UCSD-AML1 (cell line): Measurements from ENCODE around the gene GPSM3.
"Not testable (repeated sequence)": the region's sequence is repeated elsewhere in the genome, so short reads cannot be mapped to it uniquely, and the experiment has no call there.

Experiments used
- DNase-seq: peaks from one replicate; lab custom pipeline; 2025; ENCODE audit not compliant: unreplicated experiment; lab: John Stamatoyannopoulos, UW

The GPSM3 gene

DNA sequence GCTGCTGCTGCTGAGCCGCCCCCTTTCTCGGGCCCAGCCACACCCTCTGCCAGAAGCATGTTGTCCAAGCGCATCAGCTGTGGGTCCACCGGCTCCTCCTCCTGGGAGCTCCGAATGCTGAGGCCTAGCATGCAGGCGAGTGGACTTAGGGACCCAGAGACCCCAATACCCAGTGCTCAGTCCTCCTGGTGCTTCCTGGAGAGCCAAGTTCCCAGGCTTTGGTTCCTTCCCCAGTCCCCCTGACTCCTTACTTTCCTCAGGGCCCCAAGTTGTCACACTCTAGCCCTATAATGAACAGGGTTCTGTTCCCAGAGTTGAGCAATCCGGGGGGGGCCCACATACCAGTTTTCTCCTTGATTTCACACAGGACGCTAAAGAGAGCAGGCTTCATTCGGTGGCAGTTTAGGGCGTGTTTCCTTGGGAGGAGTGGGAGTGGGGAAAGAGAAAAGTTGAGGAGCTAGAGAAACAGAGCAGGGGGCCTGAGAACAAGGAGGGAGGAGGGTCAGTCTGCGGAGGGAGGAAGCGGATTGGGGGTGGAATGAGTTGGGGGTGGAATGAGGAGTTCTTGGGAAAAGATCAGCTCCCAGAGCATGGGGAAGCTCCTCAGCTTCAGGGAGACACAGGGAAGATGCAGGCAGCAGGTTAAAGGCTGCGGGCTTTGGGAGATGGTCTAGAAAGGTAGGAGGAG lies 3.9 kb downstream of the GPSM3 start:
- no peak for DNase-seq

DNA sequence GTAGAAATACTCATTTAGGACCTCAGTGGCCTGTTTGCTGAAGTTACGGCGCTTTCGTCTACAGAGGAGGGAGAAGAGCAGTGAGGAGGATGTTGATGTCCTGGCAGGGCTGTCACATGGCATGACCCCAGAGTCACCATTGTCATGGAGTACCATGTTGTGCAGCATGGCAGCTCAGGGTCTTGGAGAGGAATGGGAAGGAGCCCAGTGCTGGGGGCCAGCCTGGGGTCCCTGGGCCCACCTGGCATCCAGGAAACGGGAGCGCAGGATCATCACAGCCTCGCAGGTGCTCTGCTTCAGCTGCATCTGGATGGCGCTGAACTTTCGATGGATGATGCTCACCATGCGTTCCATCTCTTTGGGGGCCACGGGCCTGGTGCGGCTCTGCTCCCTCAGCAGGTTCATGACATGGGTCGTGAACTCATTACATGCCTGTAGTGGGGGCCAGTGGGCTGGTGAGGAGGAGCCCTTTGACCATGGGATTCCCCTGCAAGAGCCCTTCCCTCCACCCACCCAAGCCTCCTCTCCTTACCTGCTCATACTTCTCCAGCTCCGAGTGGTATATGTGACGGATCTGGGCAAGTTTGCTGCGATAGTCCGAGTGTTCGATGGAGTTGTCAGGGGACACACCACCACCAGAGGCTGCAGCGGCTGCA lies 4.6 kb downstream of the GPSM3 start:
- not testable (repeated sequence) for DNase-seq

DNA sequence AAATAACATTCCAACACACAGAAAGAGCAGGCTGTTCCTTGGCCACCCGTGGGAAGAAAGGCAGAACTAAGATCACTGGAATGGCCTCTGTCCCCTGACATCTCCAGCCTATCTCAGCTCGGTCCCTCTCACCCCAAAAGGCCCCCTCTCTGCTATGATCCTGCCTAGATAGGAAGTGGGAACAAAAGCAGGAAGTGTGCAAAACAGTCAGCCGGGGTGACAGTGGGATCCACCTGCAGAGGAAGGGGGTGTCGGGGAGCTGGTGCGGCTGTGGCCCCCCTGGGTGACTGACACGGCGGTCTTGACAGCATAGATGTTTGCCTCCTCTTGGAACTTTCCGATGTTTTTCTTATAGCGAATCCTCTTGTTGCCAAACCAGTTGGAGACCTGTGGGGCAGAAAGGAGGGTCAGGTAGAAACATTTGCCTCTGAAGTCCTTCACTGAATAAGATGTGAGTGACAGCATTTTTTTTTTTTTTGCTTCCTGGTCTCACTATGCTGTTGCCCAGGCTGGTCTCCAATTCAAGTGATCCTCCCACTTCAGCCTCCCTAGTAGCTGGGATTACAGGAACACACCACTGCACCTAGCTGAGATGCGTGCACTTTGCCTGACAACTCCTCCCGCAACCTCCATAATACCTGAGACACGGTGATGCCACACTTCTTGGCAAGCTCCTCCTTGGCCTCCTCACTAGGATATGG lies 5.3 kb downstream of the GPSM3 start:
- no peak for DNase-seq

GRCh38 chr6:32186151-32186840 lies 6.1 kb downstream of the GPSM3 start:
- DNase-seq, result not testable (repeated sequence)

- DNase-seq, result not testable (repeated sequence)
Measured at GRCh38 chr6:32185681-32186131, 6.7 kb downstream of the GPSM3 start.

- DNase-seq, result no peak
Measured at GRCh38 chr6:32184084-32184640, 8.3 kb downstream of the GPSM3 start, which contains the start of gene AGER. Gene AGER, minus strand, starts transcription at chr6:32184253. Its CDS starts 31 bp downstream, at chr6:32184222.

DNA sequence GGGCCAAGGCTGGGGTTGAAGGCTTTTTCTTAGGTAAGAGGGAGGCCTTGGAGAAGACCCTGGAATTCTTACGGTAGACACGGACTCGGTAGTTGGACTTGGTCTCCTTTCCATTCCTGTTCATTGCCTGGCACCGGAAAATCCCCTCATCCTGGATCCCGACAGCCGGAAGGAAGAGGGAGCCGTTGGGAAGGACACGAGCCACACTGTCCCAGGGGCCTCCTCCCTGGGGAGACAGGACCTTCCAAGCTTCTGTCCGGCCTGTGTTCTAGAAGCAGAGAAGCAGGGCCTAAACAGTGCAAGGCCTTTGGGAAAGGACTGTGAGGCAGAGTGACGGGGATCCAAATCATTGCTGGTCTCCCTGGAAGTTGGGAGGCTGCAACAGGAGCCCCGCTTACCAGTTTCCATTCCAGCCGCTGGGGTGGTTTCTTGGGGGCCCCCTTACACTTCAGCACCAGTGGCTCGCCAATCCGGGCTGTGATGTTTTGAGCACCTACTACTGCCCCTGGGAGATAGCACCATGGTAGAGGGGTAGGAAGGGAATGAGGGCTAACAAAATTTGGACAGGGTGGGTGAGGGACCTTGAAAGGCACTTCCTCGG lies 8.9 kb downstream of the GPSM3 start:
- DNase-seq, result no peak

DNA sequence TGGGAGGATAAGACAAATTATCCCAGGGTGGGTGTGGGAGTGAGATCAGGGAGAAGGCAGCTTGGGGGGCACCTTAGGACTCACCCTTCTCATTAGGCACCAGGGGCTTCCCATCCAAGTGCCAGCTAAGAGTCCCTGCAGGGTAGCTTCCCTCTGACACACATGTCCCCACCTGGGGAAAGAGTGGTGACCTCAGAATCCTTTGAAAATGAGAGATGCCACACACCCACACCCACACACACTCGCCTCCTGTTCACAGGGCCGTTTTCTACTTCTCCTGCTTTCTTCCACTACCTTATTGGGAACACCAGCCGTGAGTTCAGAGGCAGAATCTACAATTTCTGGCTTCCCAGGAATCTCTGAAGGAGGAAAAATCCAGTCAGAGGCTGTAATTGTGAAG lies 9.4 kb downstream of the GPSM3 start:
- DNase-seq, result no peak

GRCh38 chr6:32182555-32182981 lies 9.9 kb downstream of the GPSM3 start:
- DNase-seq, result no peak

DNA sequence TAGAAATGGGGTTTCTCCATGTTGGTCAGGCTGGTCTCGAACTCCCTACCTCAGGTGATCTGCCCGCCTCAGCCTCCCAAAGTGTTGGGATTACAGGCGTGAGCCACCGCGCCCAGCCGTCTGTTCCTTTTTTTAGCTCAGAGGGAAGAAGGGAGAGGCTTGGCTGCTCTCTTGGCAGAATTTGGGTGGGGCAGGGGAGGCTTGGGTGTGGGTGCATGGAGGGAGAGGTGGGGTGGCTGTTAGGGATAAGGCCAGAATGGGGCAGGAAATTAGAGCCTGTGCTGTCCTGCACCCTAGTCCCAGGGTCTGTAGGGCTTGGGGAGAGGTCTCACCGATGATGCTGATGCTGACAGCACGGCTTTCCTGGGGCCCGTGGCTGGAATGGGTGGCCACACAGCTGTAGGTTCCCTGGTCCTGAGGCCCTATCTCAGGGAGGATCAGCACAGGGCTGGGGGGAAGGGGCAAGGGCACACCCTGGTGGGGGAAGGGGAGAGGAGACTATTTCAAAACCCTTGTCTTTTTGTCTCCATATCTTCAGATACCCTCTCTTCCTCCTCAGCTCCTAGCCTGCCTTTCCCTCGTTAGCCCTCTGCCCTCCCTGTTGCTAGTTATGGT lies 10.4 kb downstream of the GPSM3 start:
- DNase-seq, result no peak

DNA sequence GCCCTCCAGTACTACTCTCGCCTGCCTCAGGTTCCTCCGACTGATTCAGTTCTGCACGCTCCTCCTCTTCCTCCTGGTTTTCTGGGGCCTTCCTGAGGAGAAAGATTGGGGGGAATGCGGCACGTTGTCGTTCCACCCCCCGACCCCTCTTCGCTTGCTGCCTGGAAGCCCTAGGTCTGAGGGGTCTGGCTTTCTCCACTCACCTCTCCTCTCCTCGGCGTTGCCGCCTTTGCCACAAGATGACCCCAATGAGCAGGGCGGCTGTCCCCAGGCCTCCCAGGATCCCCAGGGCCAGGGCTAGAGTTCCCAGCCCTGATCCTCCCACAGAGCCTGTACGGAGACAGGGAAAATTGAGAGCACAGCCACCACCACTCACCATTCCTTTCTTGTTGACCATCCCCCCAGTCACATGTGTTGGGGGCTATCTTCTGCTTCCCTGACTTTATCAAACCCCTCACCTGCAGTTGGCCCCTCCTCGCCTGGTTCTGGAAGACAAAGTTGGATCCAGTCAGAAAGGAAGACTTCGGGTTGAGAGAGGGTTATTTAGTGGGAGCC lies 11.2 kb downstream of the GPSM3 start:
- no peak for DNase-seq

- no peak for DNase-seq
Measured at GRCh38 chr6:32179766-32180405, 12.6 kb downstream of the GPSM3 start.

DNA sequence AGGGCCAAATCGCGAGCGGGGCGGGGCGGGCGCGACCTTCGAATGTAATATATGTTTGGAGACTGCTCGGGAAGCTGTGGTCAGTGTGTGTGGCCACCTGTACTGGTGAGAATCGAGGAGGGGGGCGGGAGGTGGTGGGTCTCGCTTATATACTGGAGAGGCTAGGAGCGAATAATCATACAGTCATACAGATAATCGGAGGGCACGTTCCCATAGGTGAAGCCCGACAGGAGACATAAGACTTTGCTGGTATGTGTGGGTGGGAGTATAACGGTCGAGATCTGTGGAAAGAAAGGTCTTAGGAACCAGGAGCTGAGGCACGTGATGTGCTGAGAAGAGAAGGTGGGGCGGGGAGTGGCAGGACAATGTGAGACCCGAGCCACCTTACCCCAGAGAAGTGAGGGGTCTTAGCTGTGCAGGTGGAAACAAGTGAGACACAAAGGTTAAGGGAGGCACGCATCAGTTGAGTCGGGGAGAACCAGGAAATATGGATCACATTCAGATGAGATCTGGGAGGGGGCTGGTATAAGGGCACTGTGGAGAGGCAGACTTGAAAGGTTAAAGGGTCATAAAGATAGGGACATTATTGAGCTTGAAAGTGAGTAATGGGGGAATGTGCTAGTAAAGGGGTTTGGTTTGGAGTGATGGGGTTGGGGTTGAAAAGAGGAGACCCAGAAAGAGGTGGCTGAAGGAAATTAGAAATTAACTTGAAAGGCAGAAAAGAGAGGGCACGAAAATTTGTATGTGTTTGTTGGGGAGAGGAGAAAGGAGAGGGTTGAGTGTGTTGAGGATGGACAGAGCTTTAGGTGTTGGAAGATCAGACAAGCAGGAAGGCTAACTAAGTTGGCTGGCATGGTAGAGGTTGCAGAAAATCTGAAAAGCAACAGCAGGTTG lies 13.6 kb downstream of the GPSM3 start:
- no peak for DNase-seq

DNA sequence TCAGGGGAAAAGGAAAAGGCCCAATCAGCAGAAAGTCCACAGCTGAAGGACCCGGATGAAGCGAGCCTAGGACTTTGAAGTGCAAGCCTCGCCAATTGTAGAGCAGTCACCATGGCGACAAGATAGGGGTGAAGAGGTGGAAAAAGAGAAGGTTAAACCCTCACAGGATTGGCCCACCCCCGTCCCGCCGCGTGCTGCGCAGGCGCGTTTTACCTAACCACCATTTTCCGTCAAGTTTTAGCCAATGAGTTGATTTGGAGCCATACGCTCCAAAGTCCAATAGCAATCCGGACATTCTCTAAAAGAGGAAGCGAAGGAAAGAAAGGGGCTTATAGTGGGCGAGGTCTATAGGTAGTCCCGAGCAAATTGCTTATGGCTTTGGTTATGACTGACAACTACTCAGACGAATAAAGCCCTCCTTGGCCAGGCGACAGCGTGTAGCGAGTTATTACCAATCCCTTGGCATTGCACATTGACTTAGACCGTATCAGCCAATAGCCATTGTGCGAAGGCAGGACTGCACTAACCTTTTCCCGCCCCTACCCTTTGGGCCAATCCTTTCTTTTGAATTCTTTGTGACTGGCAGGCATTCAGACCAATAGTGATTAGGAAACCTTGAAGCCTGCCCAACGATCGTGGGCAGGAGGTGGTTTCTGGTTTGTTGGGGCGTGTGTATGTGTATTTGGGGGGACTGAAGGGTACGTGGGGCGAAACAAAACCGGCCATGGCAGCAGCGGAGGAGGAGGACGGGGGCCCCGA lies 14.5 kb downstream of the GPSM3 start, which contains the start of gene RNF5:
TSS of gene RNF5 (plus strand) at position 618 of the 759 bp plus-strand sequence. CDS start at position 725, 107 bp downstream.
- peak; percentile 94 for DNase-seq

DNA sequence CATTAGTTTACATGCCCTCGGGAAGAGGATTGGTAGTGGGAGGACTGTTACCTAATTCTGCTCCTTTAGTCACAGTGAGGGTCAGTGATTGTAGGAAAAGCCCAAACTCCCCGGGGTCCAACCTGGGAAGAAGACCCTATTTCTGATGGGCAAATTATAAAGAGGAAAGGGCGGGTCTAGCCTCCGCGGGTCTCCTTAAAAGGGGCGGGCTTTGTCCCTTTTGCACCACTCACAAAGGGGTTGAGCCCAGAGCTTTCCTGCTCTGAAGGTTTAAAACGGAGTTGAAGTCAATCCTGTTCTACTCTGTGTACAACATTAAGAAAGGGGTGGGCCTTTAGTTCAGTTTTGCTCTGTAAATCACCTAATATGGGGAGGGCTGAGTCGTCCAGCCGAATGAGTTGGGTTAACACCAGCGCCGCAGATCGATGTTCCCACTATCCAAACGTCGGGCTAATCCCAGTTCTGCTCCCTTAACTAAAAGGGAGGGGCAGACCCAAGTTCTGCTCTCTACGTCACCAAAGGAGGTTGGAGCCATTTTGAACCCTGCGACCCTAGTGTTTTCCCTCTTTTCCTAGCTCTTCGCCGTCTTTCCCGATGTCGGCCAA lies 15.2 kb downstream of the GPSM3 start:
- peak; percentile 71 for DNase-seq

- DNase-seq, result no peak
Measured at GRCh38 chr6:32176476-32177182, 15.8 kb downstream of the GPSM3 start.
